ENCODE results near the gene C12orf42. TPM values are rescaled to one million over a fixed set of nuclear protein-coding genes. Genes with fewer than 3 reads are reported as not detected.

The C12orf42 gene
- total and polyA plus RNA-seq, 2 experiments from 2014 or later = not detected

DNA sequence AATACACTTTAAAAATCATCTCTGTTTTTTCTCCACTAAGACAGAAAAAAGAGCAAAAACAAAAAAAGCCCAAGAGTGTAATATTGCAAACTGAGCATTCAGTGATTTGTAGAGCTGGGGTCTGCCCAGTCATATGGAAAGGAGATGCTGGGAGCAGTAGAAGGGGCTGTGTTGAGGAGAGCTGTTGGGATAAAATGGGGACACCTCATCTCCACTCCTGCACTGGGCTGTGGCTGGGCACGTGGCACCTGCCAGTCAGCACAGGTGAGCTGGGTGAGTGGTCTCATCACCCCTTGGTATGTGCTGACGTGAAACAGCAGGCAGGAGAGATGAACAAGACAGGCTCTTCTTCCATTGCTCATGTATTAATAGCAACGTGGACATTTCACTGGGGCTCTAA lies 217.4 kb downstream of the C12orf42 start:
- Histone ChIP-seq H3K4me1 (ENCODE audit: low read depth) (no peaks in the 10 kb centered on the region), H3K9me3 (ENCODE audit: low read depth) (no peaks in the 10 kb centered on the region), H3K4me3 (no peak overlapping the region), H3K27me3 (no peaks in the 10 kb centered on the region), H3K36me3 (no peaks in the 10 kb centered on the region), H3K27ac (no peak overlapping the region)
- no peak for DNase-seq (ENCODE audit: low read depth in 1 of 2, low spot score in 1 of 2)
- TF ChIP-seq, protein P1, sequence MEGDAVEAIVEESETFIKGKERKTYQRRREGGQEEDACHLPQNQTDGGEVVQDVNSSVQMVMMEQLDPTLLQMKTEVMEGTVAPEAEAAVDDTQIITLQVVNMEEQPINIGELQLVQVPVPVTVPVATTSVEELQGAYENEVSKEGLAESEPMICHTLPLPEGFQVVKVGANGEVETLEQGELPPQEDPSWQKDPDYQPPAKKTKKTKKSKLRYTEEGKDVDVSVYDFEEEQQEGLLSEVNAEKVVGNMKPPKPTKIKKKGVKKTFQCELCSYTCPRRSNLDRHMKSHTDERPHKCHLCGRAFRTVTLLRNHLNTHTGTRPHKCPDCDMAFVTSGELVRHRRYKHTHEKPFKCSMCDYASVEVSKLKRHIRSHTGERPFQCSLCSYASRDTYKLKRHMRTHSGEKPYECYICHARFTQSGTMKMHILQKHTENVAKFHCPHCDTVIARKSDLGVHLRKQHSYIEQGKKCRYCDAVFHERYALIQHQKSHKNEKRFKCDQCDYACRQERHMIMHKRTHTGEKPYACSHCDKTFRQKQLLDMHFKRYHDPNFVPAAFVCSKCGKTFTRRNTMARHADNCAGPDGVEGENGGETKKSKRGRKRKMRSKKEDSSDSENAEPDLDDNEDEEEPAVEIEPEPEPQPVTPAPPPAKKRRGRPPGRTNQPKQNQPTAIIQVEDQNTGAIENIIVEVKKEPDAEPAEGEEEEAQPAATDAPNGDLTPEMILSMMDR (IDR thresholded peaks at IDR 0.05; ENCODE audit: low read depth, low read length) = no peak

DNA sequence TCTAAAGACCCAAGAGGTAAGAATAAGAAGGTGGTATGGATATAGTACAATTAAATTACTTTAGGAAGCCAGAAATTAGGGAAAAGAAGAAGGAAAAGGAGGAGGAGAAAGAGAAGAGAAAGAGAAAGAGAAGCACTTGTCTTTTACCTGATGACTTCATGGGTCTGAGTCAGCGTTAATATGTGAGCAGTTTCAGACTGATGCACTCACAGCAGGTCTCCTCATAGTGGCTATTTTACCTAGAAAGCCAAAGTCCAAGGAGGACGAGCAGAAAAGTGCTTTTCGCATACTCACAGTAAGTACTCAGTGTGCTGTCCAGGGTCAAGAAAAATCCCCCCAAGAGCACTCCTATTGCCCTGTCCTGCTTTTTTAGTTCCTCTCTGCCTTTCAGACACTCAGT lies 222.1 kb downstream of the C12orf42 start:
- Histone ChIP-seq H3K27me3 (no peaks in the 10 kb centered on the region), H3K4me1 (ENCODE audit: low read depth) (no peaks in the 10 kb centered on the region), H3K9me3 (ENCODE audit: low read depth) (no peaks in the 10 kb centered on the region), H3K36me3 (no peaks in the 10 kb centered on the region), H3K4me3 (no peak overlapping the region), H3K27ac (no peak overlapping the region)
- no peak for DNase-seq (ENCODE audit: low read depth in 1 of 2, low spot score in 1 of 2)
- TF ChIP-seq, protein P1 (IDR thresholded peaks at IDR 0.05; ENCODE audit: low read depth, low read length) = no peak

DNA sequence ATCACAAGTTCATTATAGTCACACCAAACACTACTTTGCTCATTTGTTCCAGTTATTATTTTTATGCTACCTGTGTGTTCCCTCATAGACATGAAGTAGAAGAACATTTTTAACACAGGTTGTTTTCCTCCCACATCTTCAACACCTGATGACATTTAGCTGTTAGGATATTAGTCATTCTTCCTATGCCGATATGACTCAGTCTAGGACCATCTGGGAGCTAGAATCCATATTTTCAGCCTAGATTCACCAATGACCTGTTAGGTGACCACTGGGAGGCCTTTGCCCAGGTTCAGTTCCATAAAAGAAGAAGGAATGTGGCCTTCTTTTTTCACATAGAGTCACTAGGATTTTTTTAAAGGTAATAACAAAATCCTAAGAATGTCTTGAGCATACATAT lies 222.8 kb downstream of the C12orf42 start:
- Histone ChIP-seq H3K36me3 (no peaks in the 10 kb centered on the region), H3K9me3 (ENCODE audit: low read depth) (no peaks in the 10 kb centered on the region), H3K4me1 (ENCODE audit: low read depth) (no peaks in the 10 kb centered on the region), H3K27me3 (no peaks in the 10 kb centered on the region), H3K4me3 (no peak overlapping the region), H3K27ac (no peak overlapping the region)
- DNase-seq (ENCODE audit: low read depth in 1 of 2, low spot score in 1 of 2) = no peak
- TF ChIP-seq, protein P1 (IDR thresholded peaks at IDR 0.05; ENCODE audit: low read depth, low read length) = no peak

DNA sequence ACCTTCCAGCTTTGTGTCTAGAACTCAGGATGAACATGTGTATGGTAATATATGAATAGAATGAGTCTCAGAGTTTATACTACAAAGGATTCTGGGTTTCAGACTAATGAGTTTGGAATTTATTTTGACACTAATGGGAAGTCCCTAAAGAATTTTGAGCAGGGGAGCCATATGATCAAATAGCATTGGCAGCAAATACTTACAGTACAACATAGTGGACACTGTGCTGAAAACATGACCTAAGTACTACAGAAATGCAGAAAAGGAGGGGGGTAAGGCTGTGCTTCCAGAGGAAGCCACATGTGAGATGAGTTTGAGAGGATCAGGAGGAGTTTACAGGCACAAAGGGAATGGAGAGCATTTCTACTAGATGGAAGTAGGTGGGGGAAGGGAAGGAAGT lies 225.8 kb downstream of the C12orf42 start:
- no peaks in the 10 kb centered on the region for H3K27me3 ChIP-seq
- TF ChIP-seq, protein P1 (IDR thresholded peaks at IDR 0.05; ENCODE audit: low read depth, low read length) = no peak
- H3K36me3 ChIP-seq = no peaks in the 10 kb centered on the region
- H3K27ac ChIP-seq = no peak overlapping the region
- no peak for DNase-seq (ENCODE audit: low read depth in 1 of 2, low spot score in 1 of 2)
- no peaks in the 10 kb centered on the region for H3K4me1 ChIP-seq (ENCODE audit: low read depth)
- no peak overlapping the region for H3K4me3 ChIP-seq
- no peaks in the 10 kb centered on the region for H3K9me3 ChIP-seq (ENCODE audit: low read depth)

DNA sequence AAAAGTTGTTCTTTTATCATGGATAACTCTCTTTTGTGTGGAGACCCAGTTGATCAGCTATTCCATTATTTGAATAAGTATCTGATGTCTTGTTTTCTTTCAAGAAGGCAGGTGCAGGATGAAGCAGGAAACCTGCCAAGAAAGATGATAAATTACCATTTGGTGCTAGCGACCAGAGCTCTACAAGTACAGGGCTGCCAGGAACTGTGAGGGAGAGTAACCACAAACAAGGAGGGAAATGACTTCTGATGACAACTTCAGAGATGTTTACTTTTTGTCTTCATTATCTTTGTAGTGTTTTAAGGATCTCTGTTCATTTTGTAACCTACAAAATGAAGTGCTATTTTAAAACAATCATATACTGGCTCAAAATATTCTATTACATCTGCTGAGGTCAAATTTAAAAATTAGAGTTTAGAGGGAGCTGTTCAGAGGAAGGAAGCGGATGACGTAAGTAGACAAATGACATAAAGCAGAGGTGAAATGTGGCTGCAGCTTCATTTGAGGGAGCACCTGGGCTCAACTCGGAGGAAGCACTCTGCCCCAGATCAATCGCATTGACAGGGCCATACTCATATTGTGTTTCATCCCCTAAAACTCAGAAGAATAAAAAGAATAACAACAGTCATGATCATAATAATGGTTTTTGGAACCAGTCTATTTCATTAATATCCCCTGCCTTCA lies 226.8 kb downstream of the C12orf42 start:
- Histone ChIP-seq H3K27ac (no peak overlapping the region), H3K4me3 (no peak overlapping the region), H3K9me3 (ENCODE audit: low read depth) (no peaks in the 10 kb centered on the region), H3K27me3 (no peaks in the 10 kb centered on the region), H3K4me1 (ENCODE audit: low read depth) (no peaks in the 10 kb centered on the region), H3K36me3 (no peaks in the 10 kb centered on the region)
- TF ChIP-seq, protein P1 (IDR thresholded peaks at IDR 0.05; ENCODE audit: low read depth, low read length) = no peak
- no peak for DNase-seq (ENCODE audit: low read depth in 1 of 2, low spot score in 1 of 2)

Data from cardiac muscle cell (in vitro differentiated cells and primary cell).